Ishikawa (cell line): Measurements from ENCODE around the gene KLK14.

Experiments
- CEBPB ChIP-seq: IDR thresholded peaks from 2 replicates; pipeline ENCODE4 v1.6.1; 2012
- CREB1 ChIP-seq: IDR thresholded peaks from 2 replicates; pipeline ENCODE4 v1.6.1; 2012; ENCODE audit warnings: low read depth
- EGR1 ChIP-seq: IDR thresholded peaks from 2 replicates; pipeline ENCODE4 v1.6.1; 2012
- EP300 ChIP-seq: IDR thresholded peaks from 2 replicates; pipeline ENCODE4 v1.6.1; 2012; ENCODE audit warnings: borderline replicate concordance
- FOXM1 ChIP-seq: IDR thresholded peaks from 2 replicates; pipeline ENCODE4 v1.6.1; 2012; ENCODE audit warnings: low read depth, borderline replicate concordance
- MAX ChIP-seq: IDR thresholded peaks from 2 replicates; pipeline ENCODE4 v1.6.1; 2012
- NFIC ChIP-seq: IDR thresholded peaks from 2 replicates; pipeline ENCODE4 v1.6.1; 2012
- RAD21 ChIP-seq: IDR thresholded peaks from 2 replicates; pipeline ENCODE4 v1.6.1; 2012; ENCODE audit warnings: low read depth
- REST ChIP-seq: IDR thresholded peaks from 2 replicates; pipeline ENCODE4 v1.6.1; 2012; ENCODE audit warnings: low read depth, mild to moderate bottlenecking
- TAF1 ChIP-seq: IDR thresholded peaks from 2 replicates; pipeline ENCODE4 v1.6.1; 2012; ENCODE audit warnings: low read depth, mild to moderate bottlenecking
- TCF12 ChIP-seq: IDR thresholded peaks from 2 replicates; pipeline ENCODE4 v1.6.1; 2012; ENCODE audit warnings: low read depth
- TEAD4 ChIP-seq: IDR thresholded peaks from 2 replicates; pipeline ENCODE4 v1.6.1; 2012
- USF1 ChIP-seq: IDR thresholded peaks from 2 replicates; pipeline ENCODE4 v1.6.1; 2012
- YY1 ChIP-seq: IDR thresholded peaks from 2 replicates; pipeline ENCODE4 v1.6.1; 2012; ENCODE audit warnings: low read depth
- ZBTB7A ChIP-seq: IDR thresholded peaks from 2 replicates; pipeline ENCODE4 v1.6.1; 2012; ENCODE audit warnings: low read depth

Gene KLK14

GRCh38 chr19:51086153-51086850 is 3.6 kb upstream of the KLK14 start:
- TF ChIP-seq TEAD4 (no peak), CEBPB (no peak), TCF12 (no peak), TAF1 (no peak), RAD21 (no peak), REST (no peak)

GRCh38 chr19:51084505-51084904 is 1.8 kb upstream of the KLK14 start:
- TF ChIP-seq YY1 (no peak), REST (no peak), TEAD4 (no peak), ZBTB7A (no peak), EP300 (no peak), RAD21 (no peak), EGR1 (no peak), FOXM1 (no peak), CREB1 (no peak), NFIC (no peak), MAX (no peak), TCF12 (no peak), USF1 (no peak)

GRCh38 chr19:51083783-51084182 is 1.1 kb upstream of the KLK14 start:
- TF ChIP-seq FOXM1: no peak
- no peak for TF ChIP-seq CREB1
- TF ChIP-seq RAD21: no peak
- no peak for TF ChIP-seq MAX
- TF ChIP-seq TAF1: no peak
- TF ChIP-seq USF1: no peak
- TF ChIP-seq NFIC: no peak
- no peak for TF ChIP-seq EP300
- TF ChIP-seq TEAD4: no peak
- TF ChIP-seq TCF12: no peak
- TF ChIP-seq ZBTB7A: no peak
- TF ChIP-seq REST: no peak
- TF ChIP-seq EGR1: no peak
- TF ChIP-seq CEBPB: no peak
- TF ChIP-seq YY1: no peak

- no peak for TF ChIP-seq NFIC
- TF ChIP-seq REST: no peak
- no peak for TF ChIP-seq TCF12
- no peak for TF ChIP-seq USF1
Observed at GRCh38 chr19:51083181-51083580, 494 bp upstream of the KLK14 start.
